Activated CD8-positive, alpha-beta memory T cell treated with anti-CD3 and anti-CD28 coated beads for 4 hours (primary cell): ENCODE measurements around the gene PARD3B.

Experiments
- DNase-seq, 2 donors: peaks; one replicate each; pipeline ENCODE4 v3.0.0-alpha.2; 2020; ENCODE audit warnings: low read depth in 2 of 2

Gene PARD3B

DNA sequence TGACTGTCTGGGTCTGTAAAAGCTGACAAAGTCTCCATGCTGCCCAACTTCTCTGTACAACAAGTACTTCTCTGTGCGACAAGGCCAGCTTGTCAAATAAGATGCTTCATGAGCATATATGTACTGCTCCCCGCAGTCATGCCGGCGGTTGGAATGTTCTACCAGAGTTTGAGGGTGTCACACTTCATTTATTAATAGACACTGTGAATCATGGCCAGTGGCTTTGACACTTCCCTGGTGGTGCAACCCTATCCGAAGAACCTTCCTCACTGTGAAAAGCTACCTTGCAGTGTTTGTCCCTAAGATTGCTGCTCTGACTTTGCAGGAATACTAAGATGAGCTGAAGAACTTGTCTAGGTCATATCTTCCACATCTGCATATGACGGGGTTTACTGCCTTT lies 1016.2 kb downstream of the PARD3B start:
- DNase-seq = no peak

DNA sequence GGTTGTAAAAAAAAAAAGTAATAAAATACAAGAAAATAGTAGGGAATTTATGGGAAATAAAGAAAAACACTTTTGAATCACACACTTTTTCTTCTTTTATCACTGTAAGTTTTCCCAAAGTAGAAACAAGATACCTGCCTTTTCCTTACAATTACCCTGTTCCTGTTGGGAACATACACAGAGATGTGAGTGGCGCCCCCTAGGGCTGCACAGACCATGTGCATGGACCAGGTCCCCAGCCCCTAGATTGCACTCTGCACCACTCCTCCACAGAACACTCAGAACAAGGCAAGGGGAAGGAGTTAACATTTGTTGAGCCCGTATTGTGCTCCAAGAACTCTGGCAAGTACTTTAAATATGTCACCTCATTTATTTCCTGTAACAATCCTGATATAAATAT lies 1018.4 kb downstream of the PARD3B start:
- DNase-seq = no peak

DNA sequence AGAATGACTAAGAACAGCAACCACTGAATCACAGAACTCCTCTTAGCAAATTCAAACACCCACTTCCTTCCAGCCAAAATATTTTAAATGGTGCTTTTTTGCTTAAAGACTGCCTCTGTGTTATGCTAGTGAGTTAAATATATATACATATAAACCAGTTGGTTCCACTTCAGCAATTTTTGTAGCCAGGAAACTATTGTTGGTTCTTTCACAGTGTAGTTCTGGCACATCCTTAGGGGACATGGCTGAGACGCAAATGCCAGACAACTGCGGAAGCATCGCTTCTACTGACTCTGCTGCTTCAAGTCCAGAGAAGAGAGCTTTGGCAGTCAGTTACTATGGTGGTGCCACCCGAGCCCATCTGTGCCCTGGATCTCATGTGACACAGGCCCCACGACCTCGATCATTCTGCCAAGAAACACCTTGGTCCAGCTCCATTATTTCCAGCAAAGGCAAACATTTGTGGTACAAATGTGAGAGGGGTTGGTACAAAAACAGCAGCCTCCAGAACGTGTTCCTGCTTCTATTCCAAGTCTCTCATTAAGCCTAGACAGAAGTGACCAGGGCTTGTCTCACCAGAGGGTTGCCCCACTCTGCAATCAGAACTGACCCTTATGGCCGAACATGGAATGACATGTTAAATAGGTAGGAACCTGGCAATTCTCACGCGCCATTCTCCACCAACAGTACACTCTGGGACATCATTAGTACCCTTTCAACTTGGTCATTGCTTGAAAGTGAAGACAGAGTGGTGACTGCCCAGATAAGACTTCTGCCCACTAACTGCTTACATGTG lies 1019.3 kb downstream of the PARD3B start:
- DNase-seq = no peak

DNA sequence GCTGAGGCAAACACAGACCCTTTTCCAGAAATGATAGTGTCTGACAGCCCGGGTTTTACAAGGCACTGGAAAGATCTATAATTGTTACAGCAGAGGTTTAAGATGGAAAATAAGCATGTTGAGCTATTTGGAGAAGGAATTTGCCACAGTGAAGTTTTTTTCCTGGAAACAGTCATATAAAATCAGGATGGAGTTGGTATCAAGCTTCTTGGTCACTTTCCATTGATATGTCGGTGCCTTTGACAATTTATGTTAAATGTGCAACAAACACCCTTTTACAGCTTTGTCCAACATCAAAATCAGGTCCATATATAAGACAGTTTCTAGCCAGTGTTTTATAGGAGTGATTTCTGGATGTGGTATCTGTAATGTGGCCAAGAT lies 1019.9 kb downstream of the PARD3B start:
- no peak for DNase-seq

DNA sequence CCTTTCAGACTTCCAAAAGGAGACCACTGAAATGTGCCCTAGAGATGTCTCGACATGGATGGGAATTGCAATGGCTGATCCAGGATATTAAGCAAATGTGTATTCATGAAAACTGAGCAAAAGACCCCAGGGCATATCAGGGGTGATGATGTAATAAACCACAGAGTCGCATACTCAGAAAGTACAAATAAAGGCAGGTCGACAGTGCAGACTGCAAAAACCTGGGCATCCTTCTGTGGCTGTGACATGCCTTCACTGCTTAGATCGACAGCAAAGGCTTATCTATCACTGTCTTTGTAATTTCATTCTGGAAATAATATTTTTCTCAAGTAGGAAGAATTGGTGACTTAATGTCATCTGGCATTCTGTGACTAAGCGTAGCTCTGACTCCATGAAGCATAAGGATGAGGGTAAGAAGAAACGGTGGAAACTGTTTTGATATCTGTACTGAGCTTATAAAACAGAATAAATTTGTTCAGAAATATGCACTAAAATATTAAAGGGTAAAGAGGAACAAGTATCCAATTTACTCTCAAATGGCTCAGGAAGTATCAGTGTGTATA lies 1021.4 kb downstream of the PARD3B start:
- no peak for DNase-seq

DNA sequence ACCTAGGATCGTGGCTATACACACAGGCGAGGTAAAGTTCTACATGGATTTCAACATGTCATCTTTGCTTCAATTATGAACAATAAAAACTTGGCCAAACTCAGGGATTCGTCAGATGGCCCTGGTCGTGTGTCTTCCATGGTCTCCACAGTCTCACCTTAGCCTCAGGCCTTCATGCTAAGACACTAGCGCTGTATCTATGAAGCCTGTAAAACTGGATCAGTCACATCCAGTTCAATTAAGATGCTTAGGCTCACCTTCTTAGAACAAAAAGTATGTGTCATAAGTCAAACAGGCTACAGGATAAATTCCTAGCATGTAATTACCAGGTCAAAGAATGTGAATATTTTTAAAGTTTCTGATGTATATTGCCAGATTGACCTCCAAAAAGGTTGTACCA lies 1023.3 kb downstream of the PARD3B start:
- no peak for DNase-seq

DNA sequence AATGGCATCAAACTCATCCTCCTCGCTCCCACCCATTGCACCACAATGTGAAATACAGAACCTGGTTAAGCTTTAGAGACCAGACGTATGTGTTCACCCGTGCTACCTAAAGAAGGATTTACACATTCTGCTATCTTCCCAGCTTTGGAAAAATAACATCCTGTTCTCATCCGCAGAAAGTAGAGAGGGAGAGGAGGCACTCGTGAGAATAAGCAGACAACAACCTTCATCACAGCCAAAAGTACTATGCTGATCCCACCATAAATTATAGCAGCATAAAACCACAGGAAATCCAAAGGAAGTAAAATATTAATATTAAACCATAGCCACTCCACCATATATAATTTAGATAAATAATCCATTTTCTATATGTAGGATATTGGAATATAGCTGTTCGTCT lies 1025.4 kb downstream of the PARD3B start:
- DNase-seq = no peak

DNA sequence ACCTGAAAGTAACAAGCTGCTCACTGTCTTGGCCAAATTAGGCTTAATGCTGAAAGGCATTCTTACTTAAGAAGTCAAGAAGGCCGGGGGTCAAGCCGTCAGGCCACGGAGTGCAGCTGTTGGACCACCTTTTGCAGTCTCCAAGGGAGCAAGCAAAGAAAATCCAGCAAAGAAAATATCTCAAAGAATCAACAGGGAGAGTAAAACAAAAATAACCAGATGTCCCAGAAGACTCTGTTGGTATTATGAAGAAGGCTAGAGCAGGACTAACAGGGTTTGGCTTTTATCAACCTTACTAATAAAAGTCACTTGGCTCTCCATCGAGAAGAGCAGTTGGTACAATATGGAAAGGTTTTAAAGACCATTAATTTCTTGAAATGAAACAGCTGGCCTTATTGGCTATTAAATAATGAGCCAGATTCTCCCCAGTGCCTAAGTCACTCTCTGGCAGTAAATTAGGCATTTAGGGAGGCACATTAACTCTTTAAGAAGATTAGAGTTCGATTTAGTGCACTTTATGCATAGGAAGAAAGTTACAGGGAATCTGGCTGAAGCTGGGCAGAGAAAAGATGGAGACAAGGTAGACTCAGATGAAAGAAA lies 1026.2 kb downstream of the PARD3B start:
- no peak for DNase-seq

DNA sequence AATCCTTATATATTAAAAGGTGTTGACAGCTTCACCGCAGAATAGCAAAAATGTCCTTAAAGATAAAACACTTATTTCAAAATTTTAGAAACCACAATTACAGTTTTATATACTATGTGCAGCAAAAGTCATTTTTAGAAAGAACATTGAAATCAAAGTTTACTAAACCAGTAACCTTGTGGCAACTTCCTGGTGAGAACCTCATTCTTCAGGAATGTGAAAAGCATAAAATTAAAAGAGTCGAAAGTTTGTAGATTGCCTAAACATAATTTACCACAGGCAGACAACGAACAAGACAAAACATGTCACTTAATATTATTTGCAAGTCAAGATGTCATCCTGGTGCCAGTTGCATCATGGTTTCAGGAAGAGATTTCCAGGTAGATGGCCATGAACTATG lies 1028.7 kb downstream of the PARD3B start:
- no peak for DNase-seq

DNA sequence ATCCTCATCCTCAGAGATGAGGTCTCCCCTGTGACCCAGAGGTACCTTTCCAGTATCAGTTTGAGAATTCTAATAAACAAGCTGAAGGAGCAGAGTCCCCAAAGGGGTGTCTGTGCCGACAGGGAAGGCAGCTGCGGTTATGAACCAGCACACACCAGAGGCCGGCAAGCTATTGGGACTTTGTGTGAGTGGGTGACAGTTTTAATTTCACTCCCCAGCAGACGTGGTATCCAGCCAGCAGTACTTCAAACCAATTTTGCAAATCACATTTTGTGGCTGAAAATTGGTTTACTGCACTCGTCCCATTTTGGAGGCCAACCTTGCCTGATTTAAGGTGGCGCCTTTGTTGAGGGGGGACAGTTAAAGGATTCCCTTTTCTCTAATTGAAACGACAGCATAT lies 1034.1 kb downstream of the PARD3B start:
- no peak for DNase-seq

DNA sequence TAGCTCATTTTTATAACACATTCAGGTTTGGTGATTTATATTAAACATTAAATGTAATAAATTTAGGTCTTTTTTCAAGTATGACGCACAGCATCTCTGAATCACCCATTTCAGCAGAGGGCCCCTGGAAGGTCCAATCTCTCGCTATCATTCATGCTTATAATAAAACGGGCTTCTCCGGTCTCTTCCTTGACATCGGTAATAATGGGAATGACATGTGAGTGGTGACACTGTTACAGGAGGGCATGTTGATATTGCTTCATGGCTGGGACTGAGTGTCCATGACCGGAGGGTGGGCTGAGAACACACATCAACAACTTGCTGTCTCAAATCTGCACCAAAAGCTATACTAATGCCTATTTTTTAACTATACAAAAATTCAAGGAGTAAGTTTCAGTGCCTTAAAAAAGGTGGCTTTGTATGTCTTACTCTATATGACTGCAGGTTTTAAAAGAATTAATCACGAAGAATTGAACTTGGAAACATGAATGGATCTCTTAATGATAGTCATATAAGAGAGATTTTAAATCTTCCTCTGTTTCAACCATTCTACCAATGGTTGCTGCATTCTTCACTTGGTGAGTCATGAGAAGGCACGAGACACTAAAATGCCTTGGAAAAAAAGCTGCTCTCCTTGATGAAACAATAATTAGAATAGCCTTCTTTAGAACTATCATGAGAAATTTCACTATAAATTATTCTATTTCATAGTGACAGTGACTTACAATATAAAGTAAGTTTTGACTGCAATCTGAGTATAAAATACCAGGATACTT lies 1035.1 kb downstream of the PARD3B start:
- no peak for DNase-seq

DNA sequence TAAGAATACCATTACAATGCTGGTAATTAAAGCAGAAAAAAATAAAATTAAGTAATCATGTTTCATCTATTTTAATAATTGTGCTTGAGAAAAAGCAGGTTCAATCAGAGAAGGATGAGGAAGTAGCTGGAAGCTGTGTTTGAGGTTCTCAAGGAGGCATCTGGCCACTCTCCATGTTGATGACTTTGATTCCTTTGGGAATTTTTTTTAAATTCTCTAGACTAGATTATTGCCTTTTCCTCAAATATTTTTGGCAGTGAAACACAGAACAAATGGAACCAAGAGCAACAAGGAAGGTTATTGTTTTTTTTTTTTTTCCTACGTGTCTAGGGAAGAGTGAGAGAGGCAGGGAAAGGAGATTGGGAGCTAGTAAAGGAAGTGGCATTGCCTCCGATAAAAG lies 1037.1 kb downstream of the PARD3B start:
- no peak for DNase-seq

DNA sequence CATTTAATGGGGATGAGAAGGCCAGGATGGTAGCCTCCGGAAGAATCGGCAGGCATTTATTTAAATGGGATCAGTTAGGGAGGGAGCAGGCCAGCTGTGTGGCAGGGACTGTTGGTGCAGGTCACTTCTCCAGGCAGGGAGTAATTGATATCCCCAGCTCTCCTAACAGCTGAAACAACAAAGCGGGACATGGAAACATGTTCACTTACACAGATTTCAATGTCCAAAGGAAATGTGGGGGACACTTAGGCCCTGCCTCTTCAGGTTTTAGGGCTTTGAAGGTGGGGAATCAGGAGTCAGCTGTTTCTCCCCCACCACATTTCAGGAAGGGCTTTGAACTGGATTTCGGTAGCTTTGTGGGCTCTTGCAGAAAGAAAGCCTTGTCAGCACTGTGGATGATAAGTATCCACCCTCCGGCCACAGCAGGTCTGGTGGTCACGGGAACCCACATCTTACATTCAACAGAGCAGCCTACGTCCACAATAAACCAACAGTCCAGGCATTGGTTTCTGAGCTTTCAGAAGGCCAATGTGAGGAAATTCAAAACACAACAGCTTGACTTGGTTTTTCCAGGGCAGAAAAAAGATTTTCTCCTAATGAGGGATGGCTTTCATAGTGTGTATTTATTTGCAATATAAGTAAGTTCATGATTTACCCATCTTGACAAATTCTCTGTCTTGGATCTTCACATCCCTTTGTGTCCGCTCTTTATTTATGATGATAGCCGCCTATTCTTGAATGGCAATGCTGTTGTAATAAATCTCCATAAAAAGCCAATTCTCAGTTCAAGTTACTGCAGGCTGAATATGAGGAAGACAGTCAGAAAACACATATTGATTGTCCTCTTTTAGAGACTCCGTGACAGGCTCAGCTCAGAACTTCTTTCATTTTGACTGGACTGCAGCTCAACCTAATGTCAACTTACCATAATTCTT lies 1040.4 kb downstream of the PARD3B start:
- no peak for DNase-seq

DNA sequence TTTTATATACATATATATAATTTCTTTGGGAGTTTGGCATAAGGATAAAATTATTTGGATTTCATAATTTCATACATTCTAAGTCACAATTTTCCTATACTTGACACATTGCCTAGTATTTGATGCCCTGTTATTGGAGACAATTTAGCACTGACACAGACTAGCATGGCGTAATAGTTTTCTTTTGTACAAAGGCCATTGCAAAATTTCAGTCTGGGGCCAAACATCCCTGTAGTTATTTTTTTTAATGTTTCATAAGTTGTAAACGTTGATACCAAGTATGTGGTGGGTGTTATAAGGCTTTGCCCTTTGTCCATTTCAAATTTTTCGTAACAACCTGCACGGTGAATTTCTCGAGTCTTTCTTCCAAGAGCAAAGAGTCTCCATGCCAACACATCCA lies 1041.4 kb downstream of the PARD3B start:
- DNase-seq = no peak

DNA sequence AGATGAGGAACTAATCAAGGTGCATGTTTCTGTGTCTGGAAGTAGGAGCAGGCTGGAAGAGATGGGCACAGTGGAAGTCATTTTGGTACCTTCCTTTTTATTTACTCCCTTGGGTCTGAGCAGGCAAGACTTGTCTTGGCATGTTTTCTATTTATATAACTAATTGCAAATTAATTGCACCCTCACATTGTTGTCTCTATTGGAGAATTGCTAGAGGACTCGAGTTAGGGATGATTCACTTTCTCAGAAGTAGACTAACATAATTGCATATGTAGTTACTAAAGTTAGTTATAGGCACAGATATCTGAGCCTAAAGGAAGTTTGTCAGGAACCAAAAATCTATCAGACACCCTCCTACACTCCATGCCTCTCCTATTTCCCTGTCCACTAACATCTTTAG lies 1044.2 kb downstream of the PARD3B start:
- DNase-seq = no peak

DNA sequence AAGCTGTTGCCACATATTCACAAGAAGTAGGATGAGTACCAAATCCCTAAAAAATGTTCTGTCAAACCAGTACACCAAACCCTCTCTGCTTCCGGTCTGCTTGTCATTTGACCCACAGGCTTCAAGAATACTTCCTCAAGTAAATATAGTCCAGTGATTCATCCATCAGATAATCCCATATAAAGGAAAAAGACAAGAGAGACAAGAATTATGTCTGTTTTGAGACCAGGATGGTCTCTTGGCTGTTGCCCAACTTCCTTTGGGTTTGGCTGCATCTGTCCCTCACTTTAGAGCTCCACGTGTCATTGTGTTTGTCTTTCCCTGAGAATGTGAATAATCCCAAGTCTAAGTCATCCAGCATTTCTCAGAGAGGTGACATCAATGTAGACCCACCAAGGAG lies 1045.5 kb downstream of the PARD3B start:
- DNase-seq = no peak

DNA sequence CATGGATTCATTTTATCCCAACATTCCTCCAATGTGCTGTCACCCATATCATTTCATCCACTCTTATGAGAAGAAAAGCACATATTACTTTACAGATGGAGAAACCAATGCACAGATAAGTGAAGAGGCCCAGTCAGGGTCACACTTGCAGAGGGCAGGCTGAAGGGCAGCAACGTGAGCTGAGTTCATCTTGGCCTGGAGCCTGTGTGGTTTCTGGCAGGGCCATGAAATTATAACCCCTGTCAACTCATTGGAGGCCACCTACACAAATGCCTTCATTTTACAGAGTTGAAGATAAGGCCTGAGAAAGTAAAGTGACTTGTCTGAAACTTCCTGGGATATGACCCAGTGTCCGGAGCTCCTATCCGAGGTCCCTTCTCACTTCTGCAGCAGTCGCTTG lies 1048.6 kb downstream of the PARD3B start:
- no peak for DNase-seq

DNA sequence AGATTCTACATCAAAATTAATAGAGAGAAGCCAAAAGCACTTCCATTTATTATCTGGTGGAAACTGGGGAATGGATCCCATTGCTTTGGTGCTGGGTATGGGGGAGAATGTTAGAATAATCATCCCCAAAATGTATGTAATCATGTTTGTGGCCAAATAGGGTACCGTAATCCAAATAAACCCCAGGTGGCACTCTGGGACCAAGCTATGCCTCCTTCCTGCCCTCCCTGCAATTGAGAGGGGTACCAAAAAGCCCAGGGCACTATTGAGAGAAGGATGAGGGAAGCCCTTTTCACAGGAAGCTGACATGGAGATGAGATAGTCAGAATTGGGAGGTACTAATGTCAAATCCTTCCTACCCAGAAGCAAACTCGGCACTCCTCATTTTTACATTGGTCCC lies 1051.3 kb downstream of the PARD3B start:
- no peak for DNase-seq

DNA sequence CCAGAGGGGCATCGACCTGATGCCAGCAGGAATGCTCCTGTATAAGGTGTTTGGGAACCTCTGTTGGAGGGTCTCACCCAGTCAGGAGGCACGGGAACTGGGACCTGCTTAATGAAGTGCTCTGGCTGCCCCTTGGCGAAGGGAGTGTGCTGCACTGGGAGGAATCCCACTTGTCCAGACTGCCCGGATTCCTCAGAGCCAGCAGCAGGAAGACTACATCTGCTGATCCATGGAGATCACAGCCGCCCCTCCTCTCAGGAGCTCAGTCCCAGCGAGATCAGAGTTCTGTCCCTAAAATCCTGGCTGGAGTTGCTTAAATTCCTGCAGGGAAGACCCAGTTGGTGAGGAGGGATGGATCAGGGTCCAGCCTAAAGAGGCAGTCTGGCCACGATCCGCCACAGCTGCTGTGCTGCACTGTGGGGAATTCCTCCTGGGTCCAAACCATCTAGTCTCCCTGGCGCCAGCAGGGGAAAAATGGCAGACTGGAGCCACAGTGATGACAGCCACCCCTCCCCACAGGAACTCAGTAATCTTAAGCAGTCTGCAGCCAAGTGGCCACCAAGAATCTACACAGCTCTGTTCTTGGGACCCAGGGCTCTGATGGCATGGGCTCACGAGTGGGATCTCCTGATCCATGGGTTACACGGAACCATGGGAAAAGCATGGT lies 1060.5 kb downstream of the PARD3B start:
- DNase-seq = no peak

DNA sequence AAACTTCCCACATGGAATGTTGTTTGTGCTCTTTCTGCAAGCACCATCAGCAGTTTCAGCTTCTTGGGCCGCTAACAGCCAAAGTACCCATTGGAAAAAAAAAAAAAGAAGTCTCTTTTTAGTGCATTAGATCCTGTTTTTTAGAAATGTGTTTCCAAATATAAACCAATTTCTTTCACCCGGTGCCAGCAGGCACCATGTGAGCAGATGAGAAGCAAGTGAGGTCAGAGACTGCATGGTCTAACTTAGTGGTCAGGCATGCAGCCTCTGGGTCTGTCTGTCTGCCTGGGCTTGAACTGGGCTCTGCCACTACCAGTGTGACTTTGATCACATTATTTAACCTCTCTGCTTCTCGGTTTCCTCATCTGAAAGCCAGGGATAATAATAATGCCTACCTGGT lies 1061.9 kb downstream of the PARD3B start:
- no peak for DNase-seq

DNA sequence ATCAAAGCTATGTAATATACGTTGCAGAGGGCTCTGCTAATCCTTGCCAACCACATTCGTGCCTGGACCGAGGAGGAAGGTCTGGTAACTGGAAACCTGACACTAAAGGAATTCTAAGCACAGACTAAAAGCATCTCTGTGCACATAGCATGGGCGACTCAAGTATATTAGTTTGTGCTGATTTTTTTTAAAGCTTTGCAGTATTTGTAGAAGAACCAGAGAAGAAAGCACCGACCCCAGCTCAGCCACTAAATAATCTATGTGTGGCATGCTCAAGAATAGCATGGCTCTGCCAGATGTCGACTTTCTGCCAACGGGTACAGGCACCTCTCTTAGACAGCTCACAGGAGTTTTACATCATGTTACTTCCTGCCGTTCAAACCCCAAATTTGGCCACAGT lies 1063.8 kb downstream of the PARD3B start:
- no peak for DNase-seq
